Tibial nerve (tissue), 4 donors: Measurements from ENCODE around the gene DOP1B. TPM values are rescaled to one million over a fixed set of nuclear protein-coding genes. Genes with fewer than 3 reads are reported as not detected.

Source experiments
- DNase-seq, 2 donors: peaks; one replicate each; pipeline ENCODE4 v3.0.0-alpha.2; 2019; ENCODE audit warnings: low spot score in 2 of 2
- H3K27ac ChIP-seq, 4 donors: fragments of 200-600 bp; sonication (generic) in 3 of 4; one replicate each; pipeline ENCODE4 v1.5.1; 2017 to 2019; ENCODE audit warnings: mild to moderate bottlenecking in 1 of 4
- H3K27me3 ChIP-seq, 2 donors: fragments of 200-600 bp; sonication (generic) in 1 of 2; one replicate each; pipeline versions ENCODE4 v1.5.1 to v1.6.0; 2017 to 2019
- H3K36me3 ChIP-seq, 3 donors: fragments of 200-600 bp; sonication (generic); one replicate each; pipeline ENCODE4 v1.5.1; 2018 to 2019
- H3K4me1 ChIP-seq, 4 donors: fragments of 200-600 bp; sonication (generic) in 3 of 4; one replicate each; pipeline ENCODE4 v1.5.1; 2017 to 2019
- H3K4me3 ChIP-seq, 4 donors: fragments of 200-600 bp; sonication (generic) in 3 of 4; one replicate each; pipeline ENCODE4 v1.5.1; 2017 to 2019; ENCODE audit warnings: mild to moderate bottlenecking in 1 of 4, moderate library complexity in 1 of 4
- H3K9me3 ChIP-seq, 4 donors: fragments of 200-600 bp; sonication (generic) in 3 of 4; one replicate each; pipeline ENCODE4 v1.5.1; 2017 to 2019
- EP300 ChIP-seq, 2 donors: sonication (generic); formaldehyde crosslinking; IDR thresholded peaks; one replicate each; pipeline ENCODE4 v1.6.1; 2017; ENCODE audit warnings: antibody characterized with exemption in 2 of 2, mild to moderate bottlenecking in 1 of 2
- POLR2A ChIP-seq, 2 donors: fragments of 450-650 bp; IDR thresholded peaks; one replicate each; pipeline ENCODE4 v1.6.1; 2017; ENCODE audit warnings: antibody characterized with exemption in 2 of 2, mild to moderate bottlenecking in 2 of 2, moderate library complexity in 2 of 2
- WGBS, 2 donors: methylation state at CpG; one replicate each; pipeline ENCODE4 v1.1.5; 2018; 5-methylcytosine and 5-hydroxymethylcytosine counted together
- total RNA-seq, 4 donors: library from RNA; depleted of rRNA; stranded (reverse); fragments of >200 nt; gene quantifications; one replicate each; pipeline ENCODE4 v1.1.0, GENCODE V29; 2016
- TF ChIP-seq, protein P1 (sequence below), 5 experiments: fragments of 200-600 bp in 3 of 5; fragments of 450-650 bp in 2 of 5; sonication (generic) in 3 of 5; IDR thresholded peaks; one replicate each; pipeline ENCODE4 v1.5.1; 2016 to 2019; ENCODE audit warnings: antibody characterized with exemption in 5 of 5, mild to moderate bottlenecking in 3 of 5, moderate library complexity in 2 of 5

DOP1B gene
- total RNA-seq, 4 donors from 2014 or later: 12.3 to 29.9 (median 22.0) TPM

GRCh38 chr21:36162631-36163030 lies 6.0 kb downstream of the DOP1B start:
- no peak overlapping the region for H3K27ac ChIP-seq
- no peaks in the 10 kb centered on the region for H3K9me3 ChIP-seq
- H3K27me3 ChIP-seq: no peaks in the 10 kb centered on the region
- WGBS, 2 donors: 96% methylated on average over 5 of the region's 5 CpGs
- peaks cover 0 to 23% (median 0%) of the 10 kb centered on the region in 3 donors for H3K36me3 ChIP-seq
- TF ChIP-seq POLR2A (IDR thresholded peaks at IDR 0.05) (no peak), EP300 (IDR thresholded peaks at IDR 0.05) (no peak)
- TF ChIP-seq, protein P1, sequence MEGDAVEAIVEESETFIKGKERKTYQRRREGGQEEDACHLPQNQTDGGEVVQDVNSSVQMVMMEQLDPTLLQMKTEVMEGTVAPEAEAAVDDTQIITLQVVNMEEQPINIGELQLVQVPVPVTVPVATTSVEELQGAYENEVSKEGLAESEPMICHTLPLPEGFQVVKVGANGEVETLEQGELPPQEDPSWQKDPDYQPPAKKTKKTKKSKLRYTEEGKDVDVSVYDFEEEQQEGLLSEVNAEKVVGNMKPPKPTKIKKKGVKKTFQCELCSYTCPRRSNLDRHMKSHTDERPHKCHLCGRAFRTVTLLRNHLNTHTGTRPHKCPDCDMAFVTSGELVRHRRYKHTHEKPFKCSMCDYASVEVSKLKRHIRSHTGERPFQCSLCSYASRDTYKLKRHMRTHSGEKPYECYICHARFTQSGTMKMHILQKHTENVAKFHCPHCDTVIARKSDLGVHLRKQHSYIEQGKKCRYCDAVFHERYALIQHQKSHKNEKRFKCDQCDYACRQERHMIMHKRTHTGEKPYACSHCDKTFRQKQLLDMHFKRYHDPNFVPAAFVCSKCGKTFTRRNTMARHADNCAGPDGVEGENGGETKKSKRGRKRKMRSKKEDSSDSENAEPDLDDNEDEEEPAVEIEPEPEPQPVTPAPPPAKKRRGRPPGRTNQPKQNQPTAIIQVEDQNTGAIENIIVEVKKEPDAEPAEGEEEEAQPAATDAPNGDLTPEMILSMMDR (IDR thresholded peaks at IDR 0.05): no peak
- H3K4me3 ChIP-seq: no peak overlapping the region
- H3K4me1 ChIP-seq: peaks cover 0 to 28% (median 1%) of the 10 kb centered on the region in 4 donors
- DNase-seq: no peak

- DNase-seq: no peak
- Histone ChIP-seq H3K4me3 (no peak overlapping the region), H3K9me3 (no peaks in the 10 kb centered on the region), H3K27ac (no peak overlapping the region), H3K27me3 (no peaks in the 10 kb centered on the region), H3K4me1 (peaks cover 0 to 21% (median 0%) of the 10 kb centered on the region in 4 donors), H3K36me3 (peaks cover 0 to 38% (median 0%) of the 10 kb centered on the region in 3 donors)
- WGBS, 2 donors: 57 to 66% methylated on average over 10 of the region's 10 CpGs
- TF ChIP-seq EP300 (IDR thresholded peaks at IDR 0.05): no peak
- no peak for TF ChIP-seq POLR2A (IDR thresholded peaks at IDR 0.05)
- TF ChIP-seq, protein P1 (IDR thresholded peaks at IDR 0.05): no peak
These were observed 7.4 kb downstream of the DOP1B start for GRCh38 chr21:36163750-36164741.

GRCh38 chr21:36165356-36165755 lies 8.7 kb downstream of the DOP1B start:
- Histone ChIP-seq H3K4me1 (peaks cover 0 to 15% (median 0%) of the 10 kb centered on the region in 4 donors), H3K27ac (no peak overlapping the region), H3K4me3 (no peak overlapping the region), H3K36me3 (peaks cover 0 to 51% (median 0%) of the 10 kb centered on the region in 3 donors), H3K9me3 (no peaks in the 10 kb centered on the region), H3K27me3 (no peaks in the 10 kb centered on the region)
- 88 to 94% methylated on average over 11 of the region's 11 CpGs for WGBS, 2 donors
- TF ChIP-seq EP300 (IDR thresholded peaks at IDR 0.05) (no peak), POLR2A (IDR thresholded peaks at IDR 0.05) (no peak)
- TF ChIP-seq, protein P1 (IDR thresholded peaks at IDR 0.05): no peak
- no peak for DNase-seq

GRCh38 chr21:36166705-36167104 lies 10.1 kb downstream of the DOP1B start:
- Histone ChIP-seq H3K4me1 (peaks cover 0 to 15% (median 0%) of the 10 kb centered on the region in 4 donors), H3K27me3 (no peaks in the 10 kb centered on the region), H3K4me3 (no peak overlapping the region), H3K9me3 (no peaks in the 10 kb centered on the region), H3K36me3 (peaks cover 0 to 52% (median 0%) of the 10 kb centered on the region in 3 donors), H3K27ac (no peak overlapping the region)
- DNase-seq: no peak
- WGBS, 2 donors: 71 to 87% methylated on average over 7 of the region's 7 CpGs
- no peak for TF ChIP-seq EP300 (IDR thresholded peaks at IDR 0.05)
- TF ChIP-seq, protein P1 (IDR thresholded peaks at IDR 0.05): no peak
- TF ChIP-seq POLR2A (IDR thresholded peaks at IDR 0.05): no peak

GRCh38 chr21:36167541-36167940 lies 10.9 kb downstream of the DOP1B start:
- TF ChIP-seq POLR2A (IDR thresholded peaks at IDR 0.05) (no peak), EP300 (IDR thresholded peaks at IDR 0.05) (no peak)
- TF ChIP-seq, protein P1 (IDR thresholded peaks at IDR 0.05): no peak
- Histone ChIP-seq H3K27me3 (no peaks in the 10 kb centered on the region), H3K9me3 (no peaks in the 10 kb centered on the region), H3K4me1 (peaks cover 0 to 15% (median 0%) of the 10 kb centered on the region in 4 donors), H3K4me3 (no peak overlapping the region), H3K27ac (no peak overlapping the region), H3K36me3 (peaks cover 0 to 52% (median 0%) of the 10 kb centered on the region in 3 donors)
- WGBS, 2 donors: 91 to 93% methylated on average over 4 of the region's 4 CpGs
- no peak for DNase-seq
